Measurements from ENCODE around the gene SLC25A44. TPM values are rescaled to one million over a fixed set of nuclear protein-coding genes. Genes with fewer than 3 reads are reported as not detected.

Gene SLC25A44
- total and polyA plus RNA-seq, 2 of the 8 experiments (the other 6 are each of a cell fraction or from before 2014, with no cell fraction given), result 23.4 to 32.1 TPM

- Histone ChIP-seq H3K9me3 (ENCODE audit: insufficient read depth in 2 of 2, low read depth in 1 of 2, low read length in 1 of 2) (no peaks in the 10 kb centered on the region), H3K36me3 (ENCODE audit: control insufficient read depth in 2 of 4, insufficient read depth in 4 of 4, low read length in 3 of 4) (no peaks in the 10 kb centered on the region), H3K4me3 (ENCODE audit: extremely low read depth in 1 of 4, insufficient read depth in 2 of 4, low read depth in 3 of 4, low read length in 4 of 4) (no peak overlapping the region), H3K4me1 (replicated peaks in 1 of 4; ENCODE audit: control insufficient read depth in 3 of 4, insufficient read depth in 4 of 4, low read length in 3 of 4) (peaks cover 11 to 24% (median 13%) of the 10 kb centered on the region in 4 experiments), H3K27ac (ENCODE audit: low read depth, low read length) (no peak overlapping the region), H3K56ac (replicated peaks; ENCODE audit: insufficient read length, low read depth, low read length) (no peak overlapping the region), H2BK20ac (ENCODE audit: low read length) (0 out of 2 replicates have a peak overlapping the region, but pooled peaks have one; percentile 17), H2BK120ac (replicated peaks; ENCODE audit: low read depth, low read length) (no peak overlapping the region), H3K4ac (replicated peaks; ENCODE audit: insufficient read length, low read depth, low read length) (no peak overlapping the region), H4K91ac (replicated peaks; ENCODE audit: insufficient read length, low read length) (peak overlapping the region; percentile 69), H3K79me2 (ENCODE audit: control insufficient read depth in 1 of 2, insufficient read depth in 2 of 2, low read length in 2 of 2) (no peaks in the 10 kb centered on the region), H2AK5ac (ENCODE audit: low read depth, low read length) (no peak overlapping the region; the same call in 1 of the 2 replicates), H4K8ac (ENCODE audit: extremely low read depth, insufficient read depth, low read length) (0 out of 2 replicates have a peak overlapping the region, but pooled peaks have one; percentile 8), H3K18ac (ENCODE audit: extremely low read depth, low read length) (peak overlapping the region; percentile 75; the same call in 1 of the 2 replicates), H3K79me1 (ENCODE audit: low read depth, low read length) (no peaks in the 10 kb centered on the region), H2AFZ (ENCODE audit: low read length) (no peak overlapping the region), H3K9ac (replicated peaks in 1 of 4; ENCODE audit: extremely low read depth in 1 of 4, low read depth in 3 of 4, low read length in 3 of 4) (no peak overlapping the region), H3K27me3 (replicated peaks in 1 of 4; ENCODE audit: control insufficient read depth in 3 of 4, extremely low read depth in 1 of 4, insufficient read depth in 3 of 4, low read length in 3 of 4) (no peaks in the 10 kb centered on the region), H3K23ac (ENCODE audit: insufficient read length) (no peak overlapping the region), H3K23me2 (ENCODE audit: low read depth, low read length) (peaks cover 4% of the 10 kb centered on the region; the same call in 1 of the 2 replicates), H2BK15ac (ENCODE audit: low read length) (0 out of 2 replicates have a peak overlapping the region, but pooled peaks have one; percentile 63), H2BK12ac (ENCODE audit: low read depth, low read length) (no peak overlapping the region), H3K4me2 (ENCODE audit: insufficient read depth in 1 of 2, low read depth in 2 of 2, low read length in 2 of 2) (no peak overlapping the region), H3K14ac (ENCODE audit: insufficient read length) (no peak overlapping the region), H2BK5ac (ENCODE audit: low read depth, low read length) (peak overlapping the region; percentile 55; the same call in 1 of the 2 replicates), H4K20me1 (replicated peaks in 1 of 2; ENCODE audit: control insufficient read depth in 1 of 2, insufficient read depth in 2 of 2, low read length in 2 of 2) (no peaks in the 10 kb centered on the region), H4K5ac (ENCODE audit: insufficient read length, low read depth, low read length) (no peak overlapping the region)
- no peak for TF ChIP-seq JUND (IDR thresholded peaks at IDR 0.05; ENCODE audit: low read length)
- no peak for TF ChIP-seq E2F6 (IDR thresholded peaks at IDR 0.05)
- TF ChIP-seq SP4 (IDR thresholded peaks at IDR 0.05; ENCODE audit: low read length), result no peak
- no peak for TF ChIP-seq NANOG (IDR thresholded peaks at IDR 0.05; ENCODE audit: insufficient read depth, low read depth, low read length, poor library complexity, severe bottlenecking)
- DNase-seq (ENCODE audit: low read depth in 1 of 2, low spot score in 2 of 2), result no peak
- ChIA-PET POLR2A (ENCODE audit: partially characterized antibody) (interaction anchor here (0.8 to 3.4 kb wide), 6 partner anchors 14 to 87 kb away, joined by 3 to 13 read pairs (median 3); partner anchors contain the start of gene PMF1), CTCF (ENCODE audit: partially characterized antibody) (interaction anchor here (0.9 to 32.8 kb wide), 7 partner anchors 10 to 85 kb away, joined by 4 to 1265 read pairs (median 4); partner anchors contain the start of genes BGLAP and PAQR6)
- 87% methylated on average over 12 of the region's 12 CpGs; no CpG with 5 or more reads in 1 of the 2 experiments for WGBS, 2 experiments (ENCODE audit: extremely low coverage in 1 of 2, insufficient coverage in 1 of 2, insufficient read length in 1 of 2, insufficient replicate concordance in 2 of 2, low coverage in 1 of 2, low lambda C conversion rate in 2 of 2, missing lambda C conversion rate in 1 of 2)
- no peak for FAIRE-seq
Observed at GRCh38 chr1:156155756-156156510, 38.0 kb upstream of the SLC25A44 start.
